SU-DHL-6 (cell line): ENCODE results near the gene PCMT1.

ENCODE experiments used
- H2AFZ ChIP-seq: fragments of 200-600 bp; sonication (generic); 2 replicates; pipeline ENCODE4 v1.6.1; 2014; ENCODE audit warnings: low read depth, mild to moderate bottlenecking, moderate library complexity, mixed read lengths, antibody characterized with exemption, low read length; ENCODE audit not compliant: severe bottlenecking
- H3F3A ChIP-seq: fragments of 200-600 bp; shearing (Covaris generic); 2 replicates; pipeline ENCODE4 v1.6.0; 2016; ENCODE audit warnings: antibody characterized with exemption, mild to moderate bottlenecking; ENCODE audit not compliant: insufficient read depth
- H3K27ac ChIP-seq: fragments of 200-600 bp; sonication (generic); 2 replicates; pipeline ENCODE4 v1.5.1; 2016; ENCODE audit warnings: low read depth, mild to moderate bottlenecking, low read length, moderate library complexity, mixed read lengths
- H3K27me3 ChIP-seq: fragments of 200-600 bp; sonication (generic), shearing (Covaris generic); 2 replicates; pipeline ENCODE4 v1.6.0; 2014; ENCODE audit warnings: mild to moderate bottlenecking, low read length
- H3K36me3 ChIP-seq: fragments of 200-600 bp; sonication (generic); 2 replicates; pipeline ENCODE4 v1.6.1; 2014; ENCODE audit warnings: mild to moderate bottlenecking, low read length, mixed read lengths
- H3K4me2 ChIP-seq: fragments of 300-600, 200-600 bp; shearing (Covaris generic), sonication (generic); 2 replicates; pipeline ENCODE4 v1.6.0; 2014; ENCODE audit warnings: low read length, low read depth, mild to moderate bottlenecking; ENCODE audit not compliant: poor library complexity, severe bottlenecking
- H3K4me3 ChIP-seq: fragments of 200-600 bp; sonication (generic); 2 replicates; pipeline ENCODE4 v1.5.1; 2014; ENCODE audit warnings: antibody characterized with exemption, low read length, mild to moderate bottlenecking, mixed read lengths; ENCODE audit not compliant: insufficient read depth, poor library complexity, severe bottlenecking
- H3K79me2 ChIP-seq: fragments of 200-600 bp; sonication (generic); 2 replicates; pipeline ENCODE4 v1.6.1; 2014; ENCODE audit warnings: mild to moderate bottlenecking, low read length, moderate library complexity; ENCODE audit not compliant: insufficient read depth
- H3K9ac ChIP-seq: fragments of 200-600 bp; sonication (generic); 2 replicates; pipeline ENCODE4 v1.7.0; 2014; ENCODE audit warnings: mild to moderate bottlenecking, low read length
- H3K9me2 ChIP-seq: fragments of 200-600 bp; sonication (generic); replicated peaks from 2 replicates; pipeline ENCODE4 v1.6.1; 2014; ENCODE audit warnings: low read length; ENCODE audit not compliant: insufficient read depth
- H3K9me3 ChIP-seq: fragments of 200-600 bp; sonication (generic); 2 replicates; pipeline ENCODE4 v1.6.1; 2014; ENCODE audit warnings: low read length, mixed read lengths; ENCODE audit not compliant: insufficient read depth
- H4K20me1 ChIP-seq: fragments of 200-600 bp; sonication (generic); 2 replicates; pipeline ENCODE4 v1.6.1; 2014; ENCODE audit warnings: low read depth, mild to moderate bottlenecking, antibody characterized with exemption, low read length, moderate library complexity, mixed read lengths
- CTCF ChIP-seq: fragments of 200-600 bp; sonication (generic); IDR thresholded peaks from one replicate; pipeline ENCODE4 v1.5.1; 2017; ENCODE audit warnings: antibody characterized with exemption, mild to moderate bottlenecking, low read length, moderate library complexity; ENCODE audit not compliant: insufficient read depth, poor library complexity, severe bottlenecking
- EZH2phosphoT487 ChIP-seq: fragments of 200-600 bp; sonication (generic), shearing (Covaris generic); conservative IDR thresholded peaks from 2 replicates; pipeline ENCODE4 v1.6.1; 2018; ENCODE audit warnings: mild to moderate bottlenecking, antibody characterized with exemption, low read length, moderate library complexity, mixed read lengths

The PCMT1 gene

DNA sequence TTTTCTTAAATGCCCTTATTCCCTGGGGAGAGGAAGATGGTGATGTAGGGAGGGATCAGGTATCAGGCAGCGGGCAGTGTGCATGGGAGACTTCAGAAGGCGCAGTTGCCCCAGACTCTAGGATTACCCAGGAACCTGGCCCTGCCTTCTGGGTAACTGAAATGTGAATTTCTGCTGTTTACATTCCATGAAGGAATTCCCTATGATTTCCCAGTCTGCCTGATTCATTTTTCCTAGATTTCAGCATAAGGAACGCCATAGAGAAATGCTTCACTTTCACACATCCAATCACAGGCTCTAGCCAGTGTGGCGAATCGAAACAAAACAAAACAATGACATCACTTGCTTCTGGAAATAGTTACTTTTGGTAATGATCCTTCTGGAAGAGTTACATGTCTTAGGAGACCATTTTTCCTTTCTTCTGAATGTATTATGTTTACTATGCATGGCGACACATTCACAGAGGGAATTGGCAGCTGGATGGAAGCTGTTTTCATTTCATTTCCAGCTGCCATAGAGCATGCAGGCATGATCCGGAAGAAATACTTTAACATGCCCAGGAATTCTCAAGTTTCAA, 81.3 kb downstream of the PCMT1 start:
- no peak for TF ChIP-seq EZH2phosphoT487
- TF ChIP-seq CTCF = no peak
- Histone ChIP-seq H3K4me3 (no peak overlapping the region), H3K9me2 (no peaks in the 10 kb centered on the region), H3K9ac (no peak overlapping the region), H3K9me3 (no peaks in the 10 kb centered on the region), H4K20me1 (no peaks in the 10 kb centered on the region), H3F3A (no peaks in the 10 kb centered on the region), H3K27ac (no peak overlapping the region), H3K27me3 (no peaks in the 10 kb centered on the region), H3K36me3 (no peaks in the 10 kb centered on the region), H3K79me2 (no peaks in the 10 kb centered on the region), H3K4me2 (no peak overlapping the region), H2AFZ (no peak overlapping the region)

DNA sequence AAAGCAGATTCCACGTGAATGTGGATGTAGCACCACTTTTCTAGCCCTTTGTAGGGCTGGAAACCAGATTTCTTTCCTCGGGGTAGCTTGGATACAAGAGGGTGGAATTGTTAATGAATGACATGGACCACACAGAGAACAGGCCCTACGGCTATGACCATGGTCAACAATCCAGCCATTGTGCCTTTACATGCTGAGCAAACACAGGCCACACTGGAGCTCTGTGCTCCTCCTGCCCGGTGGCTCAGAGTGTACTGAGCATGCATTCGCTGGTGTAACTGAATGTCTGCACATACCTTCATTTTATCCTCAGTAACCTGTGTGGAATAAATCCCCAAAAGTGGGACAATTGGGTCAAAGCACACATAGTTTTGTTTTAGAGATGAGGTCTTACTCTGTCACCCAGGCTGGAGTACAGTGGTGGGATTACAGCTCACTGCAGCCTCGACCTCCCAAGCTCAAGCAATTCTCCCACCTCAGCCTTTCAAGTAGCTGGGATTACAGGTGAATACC, 81.8 kb downstream of the PCMT1 start:
- Histone ChIP-seq H3K9me3 (no peaks in the 10 kb centered on the region), H3K4me3 (no peak overlapping the region), H3K27ac (no peak overlapping the region), H3K9ac (no peak overlapping the region), H2AFZ (no peak overlapping the region), H3K36me3 (no peaks in the 10 kb centered on the region), H3K27me3 (no peaks in the 10 kb centered on the region), H3F3A (no peaks in the 10 kb centered on the region), H3K79me2 (no peaks in the 10 kb centered on the region), H3K9me2 (no peaks in the 10 kb centered on the region), H3K4me2 (no peak overlapping the region), H4K20me1 (no peaks in the 10 kb centered on the region)
- TF ChIP-seq EZH2phosphoT487 (no peak), CTCF (no peak)

DNA sequence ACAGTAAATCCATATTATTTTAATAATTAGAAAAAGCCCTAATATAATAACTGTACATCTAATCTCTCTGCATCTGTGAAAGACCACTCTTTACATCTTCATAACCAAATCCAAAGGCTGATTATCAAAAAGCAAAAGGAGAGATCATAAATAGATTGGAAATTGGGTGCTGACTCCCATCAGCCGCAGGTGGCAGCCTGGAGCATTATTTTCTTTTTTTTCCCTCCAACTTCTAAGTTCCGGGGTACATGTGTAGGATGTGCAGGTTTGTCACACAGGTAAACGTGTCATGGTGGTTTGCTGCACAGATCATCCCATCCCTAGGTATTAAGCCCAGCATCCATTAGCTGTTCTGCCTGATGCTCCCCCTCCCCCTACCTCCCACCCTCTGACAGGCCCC, 84.1 kb downstream of the PCMT1 start:
- Histone ChIP-seq H3F3A (no peaks in the 10 kb centered on the region), H3K27me3 (no peaks in the 10 kb centered on the region), H3K9ac (no peak overlapping the region), H3K27ac (no peak overlapping the region), H3K4me2 (no peak overlapping the region), H3K9me2 (no peaks in the 10 kb centered on the region), H3K9me3 (no peaks in the 10 kb centered on the region), H3K4me3 (no peak overlapping the region), H2AFZ (no peak overlapping the region), H3K36me3 (no peaks in the 10 kb centered on the region), H3K79me2 (no peaks in the 10 kb centered on the region), H4K20me1 (no peaks in the 10 kb centered on the region)
- TF ChIP-seq CTCF (no peak), EZH2phosphoT487 (no peak)
